Common myeloid progenitor, CD34-positive (primary cell): ENCODE results near the gene WDFY2.

Experiments used
- CTCF ChIA-PET: fragments of 350-600 bp; sonication (Branson Sonifier 250); formaldehyde crosslinking; loops from one replicate; lab custom pipeline; 2021; ENCODE audit warnings: antibody characterized with exemption; lab: Charles Lee
- POLR2A ChIA-PET: fragments of 350-600 bp; sonication (Branson Sonifier 250); formaldehyde crosslinking; loops from one replicate; lab custom pipeline; 2021; ENCODE audit warnings: antibody characterized with exemption; lab: Charles Lee
- DNase-seq, 3 donors: peaks; one replicate each; pipeline versions ENCODE4 v3.0.0 to v3.0.0-alpha.2; 2013
- H3K27ac ChIP-seq, 2 experiments: 1 replicate in 1 of 2; 2 replicates in 1 of 2; pipeline ENCODE4 v1.7.0; 2013; ENCODE audit warnings: inconsistent platforms in 2 of 2, low read length in 2 of 2, mild to moderate bottlenecking in 2 of 2, low read depth in 1 of 2, moderate library complexity in 1 of 2; ENCODE audit not compliant: severe bottlenecking in 2 of 2, insufficient read depth in 1 of 2, poor library complexity in 1 of 2
- H3K27me3 ChIP-seq, 5 experiments: replicated peaks in 2 of 5; 1 replicate in 3 of 5; 2 replicates in 2 of 5; pipeline versions ENCODE4 v1.6.1 to v1.7.0; 2013; ENCODE audit warnings: low read length in 4 of 5, mild to moderate bottlenecking in 2 of 5, moderate library complexity in 2 of 5, inconsistent platforms in 1 of 5; ENCODE audit not compliant: insufficient read depth in 5 of 5, control insufficient read depth in 4 of 5
- H3K36me3 ChIP-seq, 4 experiments: 1 replicate in 2 of 4; 2 replicates in 2 of 4; pipeline versions ENCODE4 v1.6.1 to v1.7.0; 2013; ENCODE audit warnings: low read length in 3 of 4, control low read depth in 1 of 4, mild to moderate bottlenecking in 1 of 4; ENCODE audit not compliant: control insufficient read depth in 4 of 4, insufficient read depth in 4 of 4
- H3K4me1 ChIP-seq, 4 experiments: 1 replicate in 3 of 4; 2 replicates in 1 of 4; pipeline versions ENCODE4 v1.6.1 to v1.7.1; 2013; ENCODE audit warnings: low read length in 3 of 4, mild to moderate bottlenecking in 3 of 4, control low read depth in 1 of 4, inconsistent platforms in 1 of 4, moderate library complexity in 1 of 4; ENCODE audit not compliant: control insufficient read depth in 4 of 4, insufficient read depth in 4 of 4; ENCODE audit errors: control extremely low read depth in 1 of 4
- H3K4me3 ChIP-seq, 7 experiments: 1 replicate in 4 of 7; 2 replicates in 3 of 7; pipeline versions ENCODE4 v1.5.1 to v1.7.0; 2013; ENCODE audit warnings: mild to moderate bottlenecking in 7 of 7, low read length in 6 of 7, moderate library complexity in 6 of 7, inconsistent platforms in 2 of 7, low read depth in 2 of 7, control low read depth in 1 of 7; ENCODE audit not compliant: insufficient read depth in 4 of 7, control insufficient read depth in 1 of 7; ENCODE audit errors: extremely low read depth in 1 of 7
- H3K9me3 ChIP-seq, 5 experiments: 1 replicate in 4 of 5; 2 replicates in 1 of 5; pipeline versions ENCODE4 v1.6.1 to v1.7.1; 2013; ENCODE audit warnings: low read length in 4 of 5, mild to moderate bottlenecking in 2 of 5, inconsistent platforms in 1 of 5, low read depth in 1 of 5, moderate library complexity in 1 of 5; ENCODE audit not compliant: control insufficient read depth in 4 of 5, insufficient read depth in 2 of 5; ENCODE audit errors: control extremely low read depth in 1 of 5
- WGBS: methylation state at CpG from one replicate; pipeline ENCODE4 v1.1.5; 2013; ENCODE audit not compliant: insufficient coverage; 5-methylcytosine and 5-hydroxymethylcytosine counted together

Gene WDFY2

DNA sequence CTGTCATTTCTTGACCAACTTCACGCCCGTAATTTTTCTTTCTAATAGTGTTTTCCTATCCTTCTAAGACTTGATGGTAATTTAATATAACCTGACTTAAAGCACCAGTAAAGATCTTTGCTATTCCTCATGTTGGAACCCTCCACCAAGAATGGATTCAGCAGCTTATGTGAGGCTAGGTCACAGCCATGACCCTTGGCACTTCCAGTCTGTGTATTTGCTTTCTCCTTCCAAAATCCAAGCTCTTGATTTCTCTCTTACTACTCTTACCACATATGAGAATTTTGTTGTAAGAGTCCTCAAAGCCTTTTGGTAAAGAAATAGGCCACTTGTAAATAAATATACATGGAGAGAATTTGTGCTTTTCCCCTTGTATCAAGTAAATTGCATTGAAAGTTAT lies 158.3 kb downstream of the WDFY2 start:
- 100% methylated on average over 1 of the region's 2 CpGs for WGBS
- peaks cover 0 to 10% (median 2%) of the 10 kb centered on the region in 5 experiments for H3K9me3 ChIP-seq
- H3K36me3 ChIP-seq, result peaks cover 13 to 74% (median 45%) of the 10 kb centered on the region in 4 experiments
- peaks cover 0 to 2% (median 0%) of the 10 kb centered on the region in 4 experiments for H3K4me1 ChIP-seq
- ChIA-PET CTCF (interaction anchor here (1.0 to 3.6 kb wide), 4 partner anchors 10 to 308 kb away, joined by 3 to 17 read pairs (median 3); no protein-coding TSS in a partner anchor), POLR2A (no interaction called here)
- no peak for DNase-seq
- H3K27me3 ChIP-seq, result no peaks in the 10 kb centered on the region
- H3K4me3 ChIP-seq, result no peak overlapping the region
- H3K27ac ChIP-seq, result no peak overlapping the region

DNA sequence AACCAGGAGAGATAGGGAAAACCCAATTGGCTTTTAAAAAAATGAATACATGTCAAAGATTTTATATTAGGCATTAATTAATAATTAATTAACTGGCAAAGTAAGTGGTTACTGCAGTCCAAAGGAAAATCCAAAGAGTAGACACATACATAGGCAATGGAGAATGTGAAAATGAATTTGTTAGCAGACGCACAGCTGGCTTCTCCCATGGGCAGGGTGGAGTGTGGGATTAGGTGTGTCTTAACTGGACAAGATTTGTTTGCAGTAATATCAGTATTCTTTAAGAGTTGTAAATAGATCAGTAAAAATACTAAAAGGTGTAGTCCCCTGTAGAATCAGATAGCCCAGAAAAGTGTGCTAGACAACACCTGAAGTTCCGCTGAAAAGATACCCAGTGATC lies 161.0 kb downstream of the WDFY2 start:
- DNase-seq, result no peak
- no peak overlapping the region for H3K27ac ChIP-seq
- no peak overlapping the region for H3K4me3 ChIP-seq
- H3K36me3 ChIP-seq, result peaks cover 17 to 80% (median 43%) of the 10 kb centered on the region in 4 experiments
- WGBS, result 100% methylated on average over 2 of the region's 2 CpGs
- H3K4me1 ChIP-seq, result no peaks in the 10 kb centered on the region
- peaks cover 3 to 22% (median 10%) of the 10 kb centered on the region in 5 experiments for H3K9me3 ChIP-seq
- no peaks in the 10 kb centered on the region for H3K27me3 ChIP-seq
- ChIA-PET CTCF (interaction anchor here (0.9 to 1.6 kb wide), 3 partner anchors 12 to 301 kb away, joined by 3 to 5 read pairs (median 4); no protein-coding TSS in a partner anchor), POLR2A (no interaction called here)

- CTCF ChIA-PET, result interaction anchor here (0.8 kb wide), 1 partner anchor 177 kb away, joined by 3 read pairs; no protein-coding TSS in a partner anchor
Observed at GRCh38 chr13:51746802-51747201, 162.5 kb downstream of the WDFY2 start.

DNA sequence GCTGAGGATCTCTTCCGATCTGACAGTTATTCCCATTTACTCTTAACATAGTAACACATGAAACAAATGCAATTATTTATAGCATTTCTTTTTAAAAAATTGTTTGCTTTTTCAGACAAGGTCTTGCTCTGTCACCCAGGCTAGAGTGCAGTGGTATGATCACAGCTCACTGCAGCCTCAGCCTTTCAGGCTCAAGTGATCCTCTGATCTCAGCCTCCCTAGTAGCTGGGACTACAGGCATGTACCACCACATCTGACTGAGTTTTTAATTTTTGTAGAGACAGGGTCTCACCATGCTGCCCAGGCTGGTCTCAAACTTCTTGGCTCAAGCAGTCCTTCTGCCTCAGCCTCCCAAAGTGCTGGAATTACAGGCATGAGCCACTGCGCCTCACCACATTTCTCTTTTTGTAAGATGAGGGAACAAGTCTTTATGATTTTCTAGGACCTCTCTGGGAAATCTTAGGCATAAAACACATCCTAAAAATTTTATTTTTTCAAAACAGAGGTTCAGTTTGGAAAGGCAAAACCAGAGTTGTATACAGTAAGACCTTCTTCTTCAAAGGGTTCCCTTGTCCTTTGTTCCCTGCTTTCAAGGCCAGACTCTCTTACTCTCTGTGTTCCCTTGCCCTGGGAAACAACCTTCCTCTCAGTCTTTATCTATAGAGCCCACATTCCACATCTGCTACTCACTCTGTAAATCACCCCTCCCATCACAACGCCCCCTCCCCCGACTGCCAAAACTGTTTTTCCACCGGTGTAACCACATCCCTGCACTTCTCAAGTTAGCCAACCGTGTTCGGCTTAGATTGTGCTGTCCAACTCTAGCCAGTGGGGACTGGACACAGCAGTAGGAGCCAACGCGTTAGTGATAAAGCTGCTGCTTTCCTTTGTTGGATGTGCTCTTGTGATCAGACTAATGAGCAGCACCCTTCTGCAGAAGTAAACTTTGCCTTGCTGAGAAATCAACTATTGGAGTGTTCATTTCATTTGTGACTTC lies 163.5 kb downstream of the WDFY2 start:
- ChIA-PET POLR2A (no interaction called here), CTCF (no interaction called here)
- Histone ChIP-seq H3K27ac (no peak overlapping the region), H3K4me3 (peak overlapping the region in 1 of 7 experiments; percentile 12), H3K4me1 (no peaks in the 10 kb centered on the region), H3K27me3 (no peaks in the 10 kb centered on the region), H3K9me3 (peaks cover 3 to 22% (median 10%) of the 10 kb centered on the region in 5 experiments), H3K36me3 (peaks cover 19 to 78% (median 43%) of the 10 kb centered on the region in 4 experiments)
- DNase-seq, result peak in 1 of 3 donors; percentile 14
- 97% methylated on average over 8 of the region's 9 CpGs for WGBS

More at GRCh38 chr13:51746802-51747201, 162.5 kb downstream of the WDFY2 start:
- Histone ChIP-seq H3K4me3 (no peak overlapping the region), H3K4me1 (no peaks in the 10 kb centered on the region), H3K36me3 (peaks cover 21 to 77% (median 42%) of the 10 kb centered on the region in 4 experiments), H3K27me3 (no peaks in the 10 kb centered on the region), H3K27ac (no peak overlapping the region), H3K9me3 (peaks cover 3 to 22% (median 10%) of the 10 kb centered on the region in 5 experiments)
- WGBS, result no CpG with 5 or more reads among the region's 2 CpGs
- POLR2A ChIA-PET, result no interaction called here
- DNase-seq, result no peak

- Histone ChIP-seq H3K27me3 (no peaks in the 10 kb centered on the region), H3K4me3 (no peak overlapping the region), H3K36me3 (peaks cover 21 to 89% (median 60%) of the 10 kb centered on the region in 4 experiments), H3K9me3 (no peaks in the 10 kb centered on the region), H3K27ac (no peak overlapping the region), H3K4me1 (no peaks in the 10 kb centered on the region)
- WGBS, result 100% methylated on average over 2 of the region's 2 CpGs
- ChIA-PET CTCF (interaction anchor here (0.9 to 3.5 kb wide), 9 partner anchors 12 to 301 kb away, joined by 3 to 17 read pairs (median 4); no protein-coding TSS in a partner anchor), POLR2A (interaction anchor here (0.6 kb wide), 1 partner anchor 60 kb away, joined by 3 read pairs; no protein-coding TSS in a partner anchor)
- no peak for DNase-seq
Observed at GRCh38 chr13:51756651-51757050, 172.4 kb downstream of the WDFY2 start.

DNA sequence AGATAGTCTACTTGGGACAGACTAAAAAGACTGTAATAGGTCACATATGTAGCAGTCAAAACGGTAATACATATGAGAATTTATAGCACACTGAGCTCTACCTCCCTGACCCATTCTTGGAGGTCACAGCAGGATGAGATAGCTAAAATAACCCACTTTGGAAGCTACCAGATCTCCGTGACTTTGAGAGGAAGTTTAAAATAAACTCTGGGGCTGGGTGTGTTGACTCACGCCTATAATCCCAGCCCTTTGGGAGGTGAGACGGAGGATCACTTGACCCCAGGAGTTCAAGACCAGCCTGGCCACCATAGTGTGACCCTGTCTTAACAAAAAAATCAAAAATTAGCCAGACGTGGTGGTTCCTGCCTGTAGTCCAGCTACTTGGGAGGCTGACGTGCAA lies 174.4 kb downstream of the WDFY2 start:
- CTCF ChIA-PET, result interaction anchor here (0.9 to 2.7 kb wide), 8 partner anchors 17 to 322 kb away, joined by 3 to 17 read pairs (median 3); no protein-coding TSS in a partner anchor
- POLR2A ChIA-PET, result interaction anchor here (0.7 to 1.0 kb wide), 2 partner anchors 14 to 42 kb away, joined by 3 read pairs; no protein-coding TSS in a partner anchor

More for the DNA sequence above, 174.4 kb downstream of the WDFY2 start:
- Histone ChIP-seq H3K27me3 (no peaks in the 10 kb centered on the region), H3K9me3 (no peaks in the 10 kb centered on the region), H3K4me3 (no peak overlapping the region), H3K36me3 (peaks cover 24 to 80% (median 54%) of the 10 kb centered on the region in 4 experiments), H3K4me1 (no peaks in the 10 kb centered on the region), H3K27ac (no peak overlapping the region)
- DNase-seq, result no peak
- WGBS, result 96% methylated on average over 5 of the region's 6 CpGs
